ENCODE measurements around the gene DHX29. TPM values are rescaled to one million over a fixed set of nuclear protein-coding genes. Genes with fewer than 3 reads are reported as not detected.

Gene DHX29
- total and polyA plus RNA-seq, 2 donors (not counting 1 experiment from before 2014, with no cell fraction given), result 8.1 to 38.5 TPM

DNA sequence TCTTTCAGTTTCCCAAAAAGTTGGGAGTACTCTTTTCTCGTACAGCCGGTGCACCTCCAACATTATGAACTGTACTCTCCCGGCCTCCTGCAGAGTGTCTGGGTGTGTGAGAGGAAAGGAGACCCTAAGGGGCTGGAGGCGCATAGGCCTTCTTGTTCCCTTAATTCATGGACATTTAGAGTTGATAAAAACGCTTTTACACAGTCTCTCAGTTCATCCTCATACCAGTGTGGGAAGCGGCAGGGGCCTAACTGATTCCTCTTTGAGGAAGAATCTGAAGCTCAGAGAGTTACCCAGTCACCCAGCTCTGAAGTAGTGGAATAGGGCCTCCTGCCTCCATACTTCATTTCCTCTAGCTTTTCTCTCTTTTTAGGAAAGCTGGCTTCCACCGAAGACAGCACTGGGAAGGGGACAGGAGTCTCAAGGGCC, 83.7 kb downstream of the DHX29 start:
- peak; percentile 11 for TF ChIP-seq EZH2 (IDR thresholded peaks at IDR 0.05; ENCODE audit: low read length, missing control alignments)
- TF ChIP-seq CTCF (conservative IDR thresholded peaks at IDR 0.05 in 1 of 2, IDR thresholded peaks at IDR 0.05 in 1 of 2; ENCODE audit: low read depth in 1 of 2, low read length in 2 of 2), result no peak
- H3K9me3 ChIP-seq (ENCODE audit: control insufficient read depth, insufficient read depth, low read depth, low read length), result no peaks in the 10 kb centered on the region
- H3K4me3 ChIP-seq (replicated peaks in 1 of 4; ENCODE audit: control extremely low read depth in 1 of 4, insufficient read depth in 1 of 4, low read depth in 3 of 4, low read length in 4 of 4), result no peak overlapping the region
- H3K27me3 ChIP-seq (ENCODE audit: control insufficient read depth, insufficient read depth, low read length), result peaks cover 88% of the 10 kb centered on the region
- no peak overlapping the region for H3K27ac ChIP-seq (ENCODE audit: insufficient read depth, low read length)
- no peak overlapping the region for H3K4me2 ChIP-seq (ENCODE audit: extremely low read depth, insufficient read depth, low read length)
- no peak for DNase-seq (ENCODE audit: low read depth in 2 of 2)
- H3K4me1 ChIP-seq (ENCODE audit: control insufficient read depth, extremely low read depth, insufficient read depth, low read length), result peaks cover 2% of the 10 kb centered on the region
- H2AFZ ChIP-seq (ENCODE audit: low read length), result no peak overlapping the region
- no peaks in the 10 kb centered on the region for H3K36me3 ChIP-seq (ENCODE audit: control insufficient read depth, insufficient read depth, low read length)
- no peaks in the 10 kb centered on the region for H3K79me2 ChIP-seq (ENCODE audit: control insufficient read depth, insufficient read depth, low read length)
- H3K9ac ChIP-seq (ENCODE audit: insufficient read depth, low read length), result no peak overlapping the region
- no peaks in the 10 kb centered on the region for H4K20me1 ChIP-seq (ENCODE audit: control insufficient read depth, extremely low read depth, insufficient read depth, low read length)

DNA sequence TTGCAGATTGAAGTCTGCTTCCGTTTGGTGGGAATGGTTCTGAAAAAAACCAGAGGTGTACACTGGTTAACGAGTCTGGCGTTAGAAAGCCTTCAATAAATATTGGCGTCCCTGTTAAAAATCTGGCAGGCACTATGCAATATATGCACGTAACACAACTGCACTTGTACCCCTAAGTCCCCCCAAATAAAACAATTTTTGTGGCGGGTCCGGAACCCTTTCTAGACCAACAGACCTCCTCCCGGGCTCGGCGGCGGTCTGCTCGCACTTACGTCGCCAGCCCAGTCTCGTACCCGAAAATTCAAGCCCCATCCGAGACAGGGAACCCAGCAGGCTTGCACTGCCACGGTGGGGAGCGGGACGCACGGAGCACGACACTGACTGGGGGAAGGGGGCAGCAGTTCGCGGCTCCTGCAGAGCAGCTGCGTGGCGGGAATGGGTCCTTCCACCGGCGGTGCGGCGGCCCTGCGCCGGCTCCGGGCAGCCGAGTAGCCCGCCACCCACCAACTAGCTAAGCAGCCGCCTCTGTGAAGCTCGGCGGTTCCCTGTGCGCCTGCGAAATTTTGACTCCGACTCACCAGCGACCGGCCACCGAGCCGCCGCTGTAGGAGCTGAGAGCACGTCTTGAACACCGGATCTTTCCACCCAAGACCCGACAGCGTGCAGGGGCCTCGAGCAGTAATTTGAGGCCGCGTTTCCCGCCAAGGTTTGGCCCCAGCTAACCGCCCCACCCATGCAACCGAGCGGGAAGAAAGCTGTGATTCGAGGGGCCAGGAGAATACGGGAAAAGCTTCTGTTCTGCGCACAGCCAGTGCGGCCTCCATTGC, 84.3 kb downstream of the DHX29 start:
- Histone ChIP-seq H4K20me1 (ENCODE audit: control insufficient read depth, extremely low read depth, insufficient read depth, low read length) (no peaks in the 10 kb centered on the region), H2AFZ (ENCODE audit: low read length) (no peak overlapping the region), H3K4me2 (ENCODE audit: extremely low read depth, insufficient read depth, low read length) (peak overlapping the region; percentile 8), H3K4me3 (replicated peaks in 1 of 4; ENCODE audit: control extremely low read depth in 1 of 4, insufficient read depth in 1 of 4, low read depth in 3 of 4, low read length in 4 of 4) (no peak overlapping the region), H3K9ac (ENCODE audit: insufficient read depth, low read length) (no peak overlapping the region), H3K9me3 (ENCODE audit: control insufficient read depth, insufficient read depth, low read depth, low read length) (no peaks in the 10 kb centered on the region), H3K79me2 (ENCODE audit: control insufficient read depth, insufficient read depth, low read length) (no peaks in the 10 kb centered on the region), H3K27me3 (ENCODE audit: control insufficient read depth, insufficient read depth, low read length) (peaks cover 83% of the 10 kb centered on the region), H3K36me3 (ENCODE audit: control insufficient read depth, insufficient read depth, low read length) (no peaks in the 10 kb centered on the region), H3K27ac (ENCODE audit: insufficient read depth, low read length) (no peak overlapping the region), H3K4me1 (ENCODE audit: control insufficient read depth, extremely low read depth, insufficient read depth, low read length) (peaks cover 2% of the 10 kb centered on the region)
- peak; percentile 82 for TF ChIP-seq EZH2 (IDR thresholded peaks at IDR 0.05; ENCODE audit: low read length, missing control alignments)
- TF ChIP-seq CTCF (conservative IDR thresholded peaks at IDR 0.05 in 1 of 2, IDR thresholded peaks at IDR 0.05 in 1 of 2; ENCODE audit: low read depth in 1 of 2, low read length in 2 of 2), result no peak
- DNase-seq (ENCODE audit: low read depth in 2 of 2), result no peak

- Histone ChIP-seq H3K9ac (ENCODE audit: insufficient read depth, low read length) (no peak overlapping the region), H4K20me1 (ENCODE audit: control insufficient read depth, extremely low read depth, insufficient read depth, low read length) (no peaks in the 10 kb centered on the region), H3K79me2 (ENCODE audit: control insufficient read depth, insufficient read depth, low read length) (no peaks in the 10 kb centered on the region), H3K27ac (ENCODE audit: insufficient read depth, low read length) (no peak overlapping the region), H2AFZ (ENCODE audit: low read length) (no peak overlapping the region), H3K27me3 (ENCODE audit: control insufficient read depth, insufficient read depth, low read length) (peaks cover 80% of the 10 kb centered on the region), H3K4me1 (ENCODE audit: control insufficient read depth, extremely low read depth, insufficient read depth, low read length) (peaks cover 2% of the 10 kb centered on the region), H3K9me3 (ENCODE audit: control insufficient read depth, insufficient read depth, low read depth, low read length) (no peaks in the 10 kb centered on the region), H3K36me3 (ENCODE audit: control insufficient read depth, insufficient read depth, low read length) (no peaks in the 10 kb centered on the region), H3K4me2 (ENCODE audit: extremely low read depth, insufficient read depth, low read length) (no peak overlapping the region), H3K4me3 (replicated peaks in 1 of 4; ENCODE audit: control extremely low read depth in 1 of 4, insufficient read depth in 1 of 4, low read depth in 3 of 4, low read length in 4 of 4) (no peak overlapping the region)
- no peak for TF ChIP-seq CTCF (conservative IDR thresholded peaks at IDR 0.05 in 1 of 2, IDR thresholded peaks at IDR 0.05 in 1 of 2; ENCODE audit: low read depth in 1 of 2, low read length in 2 of 2)
- peak; percentile 95 for TF ChIP-seq EZH2 (IDR thresholded peaks at IDR 0.05; ENCODE audit: low read length, missing control alignments)
- no peak for DNase-seq (ENCODE audit: low read depth in 2 of 2)
Measured at GRCh38 chr5:55222092-55222984, 85.2 kb downstream of the DHX29 start.
